SK-N-SH (cell line): ENCODE measurements around the gene SEPSECS. TPM values are rescaled to one million over a fixed set of nuclear protein-coding genes. Genes with fewer than 3 reads are reported as not detected.

ENCODE experiments used
- CTCF ChIA-PET: fragments of 300-600, 350-600 bp; formaldehyde crosslinking; extraction: SDS; loops from one replicate; lab custom pipeline; 2021; lab: Yijun Ruan, JAX
- POLR2A ChIA-PET: fragments of 350-600 bp; sonication (Branson Sonifier 250); formaldehyde crosslinking; extraction: SDS; loops from one replicate; lab custom pipeline; 2020; ENCODE audit warnings: antibody characterized with exemption, inconsistent platforms; lab: Yijun Ruan, JAX
- DNase-seq: peaks from one replicate; pipeline ENCODE4 v3.0.0; 2012
- H2AFZ ChIP-seq: fragments of 200-600 bp; sonication (generic); 2 replicates; pipeline ENCODE4 v1.8.1; 2016; ENCODE audit warnings: antibody characterized with exemption, mild to moderate bottlenecking, low read depth
- H3F3A ChIP-seq: fragments of 200-600 bp; sonication (generic); replicated peaks from 2 replicates; pipeline ENCODE3; 2016; ENCODE audit warnings: antibody characterized with exemption, mild to moderate bottlenecking; ENCODE audit not compliant: insufficient read depth
- H3K27ac ChIP-seq, 2 experiments: fragments of 200-500 bp in 1 of 2; fragments of 200-600 bp in 1 of 2; sonication (Bioruptor generic) in 1 of 2; sonication (generic), shearing (Covaris generic) in 1 of 2; 2 replicates each; pipeline versions ENCODE4 v1.5.1 to v1.6.1; 2014 to 2016; ENCODE audit warnings: low read depth in 2 of 2, inconsistent platforms in 1 of 2, low read length in 1 of 2, mild to moderate bottlenecking in 1 of 2, mixed read lengths in 1 of 2
- H3K27me3 ChIP-seq: fragments of 200-600 bp; sonication (generic), shearing (Covaris generic); 2 replicates; pipeline ENCODE4 v1.6.1; 2016; ENCODE audit warnings: mixed run types; ENCODE audit not compliant: insufficient read depth
- H3K36me3 ChIP-seq, 2 experiments: fragments of 200-500 bp in 1 of 2; fragments of 200-600 bp in 1 of 2; sonication (Bioruptor generic) in 1 of 2; sonication (generic) in 1 of 2; replicated peaks in 1 of 2; 2 replicates each; pipeline versions ENCODE3 to v1.5.1; 2014 to 2016; ENCODE audit warnings: low read length in 1 of 2, mild to moderate bottlenecking in 1 of 2; ENCODE audit not compliant: insufficient read depth in 2 of 2, control insufficient read depth in 1 of 2
- H3K4me1 ChIP-seq, 2 experiments: fragments of 200-500 bp in 1 of 2; fragments of 200-600 bp in 1 of 2; sonication (Bioruptor generic) in 1 of 2; sonication (generic), shearing (Covaris generic) in 1 of 2; 2 replicates each; pipeline versions ENCODE4 v1.5.1 to v1.6.1; 2014 to 2016; ENCODE audit warnings: low read depth in 1 of 2, low read length in 1 of 2, mixed run types in 1 of 2; ENCODE audit not compliant: insufficient read depth in 2 of 2, control insufficient read depth in 1 of 2
- H3K4me2 ChIP-seq: fragments of 200-600 bp; sonication (generic), shearing (Covaris generic); 2 replicates; pipeline ENCODE4 v1.6.1; 2017; ENCODE audit warnings: mixed run types
- H3K4me3 ChIP-seq, 2 experiments: fragments of 200-500 bp in 1 of 2; fragments of 200-600 bp in 1 of 2; sonication (Bioruptor generic) in 1 of 2; sonication (generic), shearing (Covaris generic) in 1 of 2; 2 replicates each; pipeline versions ENCODE4 v1.5.1 to v1.8.1; 2014 to 2016; ENCODE audit warnings: low read depth in 2 of 2, inconsistent platforms in 1 of 2, low read length in 1 of 2, mild to moderate bottlenecking in 1 of 2, mixed read lengths in 1 of 2, moderate library complexity in 1 of 2
- H3K79me2 ChIP-seq: fragments of 200-600 bp; sonication (generic); 2 replicates; pipeline ENCODE4 v1.8.1; 2017; ENCODE audit warnings: mild to moderate bottlenecking; ENCODE audit not compliant: insufficient read depth
- H3K9ac ChIP-seq: fragments of 200-600 bp; sonication (generic); 2 replicates; pipeline ENCODE4 v1.6.1; 2017; ENCODE audit warnings: mixed run types
- H3K9me2 ChIP-seq: fragments of 200-600 bp; sonication (generic); 2 replicates; pipeline ENCODE4 v1.6.1; 2017; ENCODE audit warnings: mixed run types
- H3K9me3 ChIP-seq: fragments of 200-600 bp; sonication (generic); 2 replicates; pipeline ENCODE4 v1.6.1; 2017; ENCODE audit warnings: mixed run types, mild to moderate bottlenecking, moderate library complexity
- H4K20me1 ChIP-seq: fragments of 200-600 bp; sonication (generic); 2 replicates; pipeline ENCODE4 v1.6.1; 2017; ENCODE audit warnings: mild to moderate bottlenecking, mixed run types; ENCODE audit not compliant: insufficient read depth
- ELF1 ChIP-seq: IDR thresholded peaks from 2 replicates; pipeline ENCODE4 v1.4.0; 2012
- EP300 ChIP-seq, 2 experiments: IDR thresholded peaks; 2 replicates each; pipeline versions ENCODE4 v1.4.0 to v1.6.1; 2012; ENCODE audit warnings: borderline replicate concordance in 1 of 2, low read depth in 1 of 2, low read length in 1 of 2
- FOXJ3 ChIP-seq: sonication (generic); formaldehyde crosslinking; IDR thresholded peaks from 2 replicates; pipeline ENCODE4 v1.5.1; 2020; ENCODE audit warnings: mild to moderate bottlenecking, missing genetic modification reagents
- GABPA ChIP-seq: IDR thresholded peaks from 2 replicates; pipeline ENCODE4 v1.4.0; 2012; ENCODE audit warnings: low read depth, mild to moderate bottlenecking
- JUND ChIP-seq: IDR thresholded peaks from 2 replicates; pipeline ENCODE4 v1.4.0; 2012
- MEF2A ChIP-seq: IDR thresholded peaks from 2 replicates; pipeline ENCODE4 v1.4.0; 2012; ENCODE audit warnings: low read depth, borderline replicate concordance
- POLR2AphosphoS5 ChIP-seq: IDR thresholded peaks from 2 replicates; pipeline ENCODE4 v1.6.1; 2012; ENCODE audit warnings: low read depth, low read length
- SIN3A ChIP-seq: IDR thresholded peaks from 2 replicates; pipeline ENCODE4 v1.6.1; 2012; ENCODE audit warnings: low read depth, mild to moderate bottlenecking, low read length, moderate library complexity, borderline replicate concordance
- SMC3 ChIP-seq: IDR thresholded peaks from 2 replicates; pipeline ENCODE4 v1.6.1; 2012; ENCODE audit warnings: low read depth, low read length, improper control_type of control experiment
- TAF1 ChIP-seq: IDR thresholded peaks from 2 replicates; pipeline ENCODE4 v1.6.1; 2012; ENCODE audit warnings: low read depth, mild to moderate bottlenecking, low read length, moderate library complexity, borderline replicate concordance
- TCF12 ChIP-seq: IDR thresholded peaks from 2 replicates; pipeline ENCODE4 v1.4.0; 2012
- YY1 ChIP-seq: IDR thresholded peaks from 2 replicates; pipeline ENCODE4 v1.4.0; 2012; ENCODE audit warnings: low read depth, mild to moderate bottlenecking
- WGBS: methylation state at CpG from one replicate; pipeline ENCODE4 v1.1.6; 2017; ENCODE audit warnings: low lambda C conversion rate; 5-methylcytosine and 5-hydroxymethylcytosine counted together
- polyA plus RNA-seq, 3 experiments: library from polyadenylated mRNA; depleted of rRNA; stranded (reverse); fragments of >200 nt; gene quantifications; 2 replicates each; pipeline ENCODE4 v1.2.3, GENCODE V29; 2012
- TF ChIP-seq, protein P1 (sequence below): IDR thresholded peaks from 2 replicates; pipeline ENCODE4 v1.4.0; 2012; ENCODE audit warnings: low read depth, borderline replicate concordance
- TF ChIP-seq, protein P2 (sequence below): IDR thresholded peaks from 2 replicates; pipeline ENCODE4 v1.4.0; 2012; ENCODE audit warnings: low read depth, borderline replicate concordance
- TF ChIP-seq, protein P3 (sequence below): IDR thresholded peaks from 2 replicates; pipeline ENCODE4 v1.6.1; 2012; ENCODE audit warnings: mild to moderate bottlenecking, low read depth, low read length, moderate library complexity
- TF ChIP-seq, protein P4 (sequence below): fragments of 150-350 bp; IDR thresholded peaks from 2 replicates; pipeline ENCODE4 v1.6.1; 2017; ENCODE audit warnings: antibody characterized with exemption, low read length, low read depth, borderline replicate concordance
- TF ChIP-seq, protein P5 (sequence below): fragments of 200-600 bp; sonication (generic); IDR thresholded peaks from 2 replicates; pipeline ENCODE4 v1.6.1; 2017; ENCODE audit warnings: antibody characterized with exemption, mild to moderate bottlenecking, moderate library complexity

The SEPSECS gene
- polyA plus RNA-seq, 1 of the 3 experiments (the other 2 are of a cell fraction): 2.0 TPM

DNA sequence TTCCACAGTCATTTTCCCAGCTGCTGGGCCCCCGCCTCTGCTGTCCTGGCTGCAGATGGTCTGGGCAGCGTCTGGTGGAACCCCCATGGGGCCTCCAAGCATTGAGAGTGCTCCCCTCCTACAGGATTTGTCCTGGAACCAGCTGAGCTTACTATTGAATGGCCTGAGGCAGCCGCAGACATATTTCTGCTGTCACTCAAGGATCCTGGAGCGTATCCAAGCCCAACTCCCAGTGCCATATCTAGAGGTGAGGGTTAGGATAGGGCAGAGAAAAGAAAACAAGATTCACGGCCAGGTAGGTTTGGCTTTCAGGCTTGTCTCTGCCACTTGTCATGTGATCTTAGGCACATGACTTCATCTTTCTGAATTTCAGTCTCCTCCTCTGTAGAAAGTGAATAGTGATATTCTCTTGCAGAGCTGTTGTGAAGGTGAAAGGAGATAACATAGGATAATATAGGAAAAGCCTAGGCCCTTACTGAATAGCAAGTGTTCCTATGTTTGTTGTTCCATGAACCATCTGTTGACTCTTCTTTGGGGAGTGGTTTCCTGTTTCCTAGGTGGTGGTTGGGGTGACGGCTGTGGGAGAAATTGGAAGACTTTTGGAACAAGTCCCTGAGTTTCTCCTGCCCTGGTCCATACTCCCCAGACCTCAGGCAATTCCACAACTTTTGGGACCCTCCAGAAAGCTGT, 52.3 kb downstream of the SEPSECS start:
- H2AFZ ChIP-seq: no peak overlapping the region
- H3F3A ChIP-seq: no peaks in the 10 kb centered on the region
- H3K4me1 ChIP-seq: no peaks in the 10 kb centered on the region
- POLR2A ChIA-PET: no interaction called here
- H3K79me2 ChIP-seq: no peaks in the 10 kb centered on the region
- 38% methylated on average over 6 of the region's 6 CpGs for whole genome bisulfite sequencing
- H3K4me2 ChIP-seq: no peak overlapping the region
- peaks cover 23% of the 10 kb centered on the region; the same call in 1 of the 2 replicates for H3K27me3 ChIP-seq
- no peaks in the 10 kb centered on the region for H4K20me1 ChIP-seq
- no peak for DNase-seq
- H3K9ac ChIP-seq: no peak overlapping the region
- CTCF ChIA-PET: interaction anchor here (1.2 kb wide), 1 partner anchor 36 kb away, joined by 3 read pairs; no protein-coding TSS in a partner anchor
- no peak overlapping the region for H3K27ac ChIP-seq
- TF ChIP-seq GABPA: no peak
- no peak for TF ChIP-seq TAF1
- TF ChIP-seq ELF1: no peak
- no peak for TF ChIP-seq POLR2AphosphoS5
- no peak for TF ChIP-seq JUND
- TF ChIP-seq SMC3: no peak
- TF ChIP-seq, protein P1, sequence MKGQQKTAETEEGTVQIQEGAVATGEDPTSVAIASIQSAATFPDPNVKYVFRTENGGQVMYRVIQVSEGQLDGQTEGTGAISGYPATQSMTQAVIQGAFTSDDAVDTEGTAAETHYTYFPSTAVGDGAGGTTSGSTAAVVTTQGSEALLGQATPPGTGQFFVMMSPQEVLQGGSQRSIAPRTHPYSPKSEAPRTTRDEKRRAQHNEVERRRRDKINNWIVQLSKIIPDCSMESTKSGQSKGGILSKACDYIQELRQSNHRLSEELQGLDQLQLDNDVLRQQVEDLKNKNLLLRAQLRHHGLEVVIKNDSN: no peak
- no peak for TF ChIP-seq YY1
- TF ChIP-seq, protein P2, sequence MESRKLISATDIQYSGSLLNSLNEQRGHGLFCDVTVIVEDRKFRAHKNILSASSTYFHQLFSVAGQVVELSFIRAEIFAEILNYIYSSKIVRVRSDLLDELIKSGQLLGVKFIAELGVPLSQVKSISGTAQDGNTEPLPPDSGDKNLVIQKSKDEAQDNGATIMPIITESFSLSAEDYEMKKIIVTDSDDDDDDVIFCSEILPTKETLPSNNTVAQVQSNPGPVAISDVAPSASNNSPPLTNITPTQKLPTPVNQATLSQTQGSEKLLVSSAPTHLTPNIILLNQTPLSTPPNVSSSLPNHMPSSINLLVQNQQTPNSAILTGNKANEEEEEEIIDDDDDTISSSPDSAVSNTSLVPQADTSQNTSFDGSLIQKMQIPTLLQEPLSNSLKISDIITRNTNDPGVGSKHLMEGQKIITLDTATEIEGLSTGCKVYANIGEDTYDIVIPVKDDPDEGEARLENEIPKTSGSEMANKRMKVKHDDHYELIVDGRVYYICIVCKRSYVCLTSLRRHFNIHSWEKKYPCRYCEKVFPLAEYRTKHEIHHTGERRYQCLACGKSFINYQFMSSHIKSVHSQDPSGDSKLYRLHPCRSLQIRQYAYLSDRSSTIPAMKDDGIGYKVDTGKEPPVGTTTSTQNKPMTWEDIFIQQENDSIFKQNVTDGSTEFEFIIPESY: no peak
- TF ChIP-seq, protein P3, sequence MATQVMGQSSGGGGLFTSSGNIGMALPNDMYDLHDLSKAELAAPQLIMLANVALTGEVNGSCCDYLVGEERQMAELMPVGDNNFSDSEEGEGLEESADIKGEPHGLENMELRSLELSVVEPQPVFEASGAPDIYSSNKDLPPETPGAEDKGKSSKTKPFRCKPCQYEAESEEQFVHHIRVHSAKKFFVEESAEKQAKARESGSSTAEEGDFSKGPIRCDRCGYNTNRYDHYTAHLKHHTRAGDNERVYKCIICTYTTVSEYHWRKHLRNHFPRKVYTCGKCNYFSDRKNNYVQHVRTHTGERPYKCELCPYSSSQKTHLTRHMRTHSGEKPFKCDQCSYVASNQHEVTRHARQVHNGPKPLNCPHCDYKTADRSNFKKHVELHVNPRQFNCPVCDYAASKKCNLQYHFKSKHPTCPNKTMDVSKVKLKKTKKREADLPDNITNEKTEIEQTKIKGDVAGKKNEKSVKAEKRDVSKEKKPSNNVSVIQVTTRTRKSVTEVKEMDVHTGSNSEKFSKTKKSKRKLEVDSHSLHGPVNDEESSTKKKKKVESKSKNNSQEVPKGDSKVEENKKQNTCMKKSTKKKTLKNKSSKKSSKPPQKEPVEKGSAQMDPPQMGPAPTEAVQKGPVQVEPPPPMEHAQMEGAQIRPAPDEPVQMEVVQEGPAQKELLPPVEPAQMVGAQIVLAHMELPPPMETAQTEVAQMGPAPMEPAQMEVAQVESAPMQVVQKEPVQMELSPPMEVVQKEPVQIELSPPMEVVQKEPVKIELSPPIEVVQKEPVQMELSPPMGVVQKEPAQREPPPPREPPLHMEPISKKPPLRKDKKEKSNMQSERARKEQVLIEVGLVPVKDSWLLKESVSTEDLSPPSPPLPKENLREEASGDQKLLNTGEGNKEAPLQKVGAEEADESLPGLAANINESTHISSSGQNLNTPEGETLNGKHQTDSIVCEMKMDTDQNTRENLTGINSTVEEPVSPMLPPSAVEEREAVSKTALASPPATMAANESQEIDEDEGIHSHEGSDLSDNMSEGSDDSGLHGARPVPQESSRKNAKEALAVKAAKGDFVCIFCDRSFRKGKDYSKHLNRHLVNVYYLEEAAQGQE: no peak
- TF ChIP-seq, protein P4, sequence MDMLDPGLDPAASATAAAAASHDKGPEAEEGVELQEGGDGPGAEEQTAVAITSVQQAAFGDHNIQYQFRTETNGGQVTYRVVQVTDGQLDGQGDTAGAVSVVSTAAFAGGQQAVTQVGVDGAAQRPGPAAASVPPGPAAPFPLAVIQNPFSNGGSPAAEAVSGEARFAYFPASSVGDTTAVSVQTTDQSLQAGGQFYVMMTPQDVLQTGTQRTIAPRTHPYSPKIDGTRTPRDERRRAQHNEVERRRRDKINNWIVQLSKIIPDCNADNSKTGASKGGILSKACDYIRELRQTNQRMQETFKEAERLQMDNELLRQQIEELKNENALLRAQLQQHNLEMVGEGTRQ: no peak
- TF ChIP-seq MEF2A: no peak
- no peak for TF ChIP-seq SIN3A
- TF ChIP-seq EP300 (IDR thresholded peaks at IDR 0.05; ENCODE audit: borderline replicate concordance in 1 of 2, low read depth in 1 of 2, low read length in 1 of 2): no peak
- TF ChIP-seq, protein P5, sequence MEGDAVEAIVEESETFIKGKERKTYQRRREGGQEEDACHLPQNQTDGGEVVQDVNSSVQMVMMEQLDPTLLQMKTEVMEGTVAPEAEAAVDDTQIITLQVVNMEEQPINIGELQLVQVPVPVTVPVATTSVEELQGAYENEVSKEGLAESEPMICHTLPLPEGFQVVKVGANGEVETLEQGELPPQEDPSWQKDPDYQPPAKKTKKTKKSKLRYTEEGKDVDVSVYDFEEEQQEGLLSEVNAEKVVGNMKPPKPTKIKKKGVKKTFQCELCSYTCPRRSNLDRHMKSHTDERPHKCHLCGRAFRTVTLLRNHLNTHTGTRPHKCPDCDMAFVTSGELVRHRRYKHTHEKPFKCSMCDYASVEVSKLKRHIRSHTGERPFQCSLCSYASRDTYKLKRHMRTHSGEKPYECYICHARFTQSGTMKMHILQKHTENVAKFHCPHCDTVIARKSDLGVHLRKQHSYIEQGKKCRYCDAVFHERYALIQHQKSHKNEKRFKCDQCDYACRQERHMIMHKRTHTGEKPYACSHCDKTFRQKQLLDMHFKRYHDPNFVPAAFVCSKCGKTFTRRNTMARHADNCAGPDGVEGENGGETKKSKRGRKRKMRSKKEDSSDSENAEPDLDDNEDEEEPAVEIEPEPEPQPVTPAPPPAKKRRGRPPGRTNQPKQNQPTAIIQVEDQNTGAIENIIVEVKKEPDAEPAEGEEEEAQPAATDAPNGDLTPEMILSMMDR: no peak
- TF ChIP-seq TCF12: no peak
- TF ChIP-seq FOXJ3 (CRISPR knock-in tag): no peak
- no peaks in the 10 kb centered on the region for H3K9me2 ChIP-seq
- no peaks in the 10 kb centered on the region for H3K36me3 ChIP-seq
- H3K4me3 ChIP-seq: no peak overlapping the region
- H3K9me3 ChIP-seq: no peaks in the 10 kb centered on the region
